ENCODE results near the gene CDH13.

DNA sequence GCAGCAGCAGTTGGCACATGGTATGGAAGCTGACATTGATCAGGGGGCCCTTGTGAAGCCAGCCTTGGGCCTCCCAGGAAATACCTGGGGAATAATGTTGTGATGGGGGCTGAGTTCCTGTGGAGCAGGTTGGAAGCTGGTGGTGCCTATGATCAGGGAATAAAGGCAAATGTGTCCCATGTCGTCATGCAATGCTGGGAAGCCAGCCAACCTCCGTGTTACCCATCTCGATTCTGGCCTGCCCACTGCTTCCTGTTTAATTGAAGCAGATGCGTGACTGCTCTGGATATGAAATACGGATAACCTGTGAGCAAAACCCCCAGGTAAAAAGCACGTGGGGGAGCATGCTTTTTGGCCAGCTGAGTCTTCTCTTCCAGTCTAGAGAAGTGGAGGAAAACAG, 600.6 kb downstream of the CDH13 start:
- TF ChIP-seq, protein P1, sequence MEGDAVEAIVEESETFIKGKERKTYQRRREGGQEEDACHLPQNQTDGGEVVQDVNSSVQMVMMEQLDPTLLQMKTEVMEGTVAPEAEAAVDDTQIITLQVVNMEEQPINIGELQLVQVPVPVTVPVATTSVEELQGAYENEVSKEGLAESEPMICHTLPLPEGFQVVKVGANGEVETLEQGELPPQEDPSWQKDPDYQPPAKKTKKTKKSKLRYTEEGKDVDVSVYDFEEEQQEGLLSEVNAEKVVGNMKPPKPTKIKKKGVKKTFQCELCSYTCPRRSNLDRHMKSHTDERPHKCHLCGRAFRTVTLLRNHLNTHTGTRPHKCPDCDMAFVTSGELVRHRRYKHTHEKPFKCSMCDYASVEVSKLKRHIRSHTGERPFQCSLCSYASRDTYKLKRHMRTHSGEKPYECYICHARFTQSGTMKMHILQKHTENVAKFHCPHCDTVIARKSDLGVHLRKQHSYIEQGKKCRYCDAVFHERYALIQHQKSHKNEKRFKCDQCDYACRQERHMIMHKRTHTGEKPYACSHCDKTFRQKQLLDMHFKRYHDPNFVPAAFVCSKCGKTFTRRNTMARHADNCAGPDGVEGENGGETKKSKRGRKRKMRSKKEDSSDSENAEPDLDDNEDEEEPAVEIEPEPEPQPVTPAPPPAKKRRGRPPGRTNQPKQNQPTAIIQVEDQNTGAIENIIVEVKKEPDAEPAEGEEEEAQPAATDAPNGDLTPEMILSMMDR (IDR thresholded peaks at IDR 0.05; ENCODE audit: poor library complexity, severe bottlenecking), result no peak
- no peak for TF ChIP-seq TAF1 (IDR thresholded peaks at IDR 0.05; ENCODE audit: low read depth)

Data from neural cell (in vitro differentiated cells).